Trophoblast cell (in vitro differentiated cells and primary cell): ENCODE results near the gene IGF1R.

Experiments
- DNase-seq, 2 donors: peaks; one replicate each; pipeline ENCODE4 v3.0.0-alpha.2; 2016
- H2AFZ ChIP-seq: 2 replicates; pipeline ENCODE4 v1.6.1; 2013; ENCODE audit warnings: low read length, moderate library complexity, mild to moderate bottlenecking; ENCODE audit not compliant: insufficient read depth, poor library complexity
- H2AK5ac ChIP-seq: 2 replicates; pipeline ENCODE4 v1.6.1; 2013; ENCODE audit warnings: mild to moderate bottlenecking, low read length
- H2BK120ac ChIP-seq: 2 replicates; pipeline ENCODE4 v1.6.1; 2013; ENCODE audit warnings: low read length, mild to moderate bottlenecking, moderate library complexity; ENCODE audit not compliant: insufficient read depth, poor library complexity
- H2BK12ac ChIP-seq: 2 replicates; pipeline ENCODE4 v1.6.1; 2013; ENCODE audit warnings: mild to moderate bottlenecking, low read length, moderate library complexity
- H2BK5ac ChIP-seq: 2 replicates; pipeline ENCODE4 v1.6.1; 2013; ENCODE audit warnings: low read length, low read depth, moderate library complexity, mild to moderate bottlenecking; ENCODE audit not compliant: poor library complexity
- H3K14ac ChIP-seq: 2 replicates; pipeline ENCODE4 v1.6.1; 2013; ENCODE audit warnings: mild to moderate bottlenecking, low read length
- H3K18ac ChIP-seq: 2 replicates; pipeline ENCODE4 v1.6.1; 2013; ENCODE audit warnings: mild to moderate bottlenecking, low read length
- H3K23ac ChIP-seq: 2 replicates; pipeline ENCODE4 v1.6.1; 2013; ENCODE audit warnings: low read length
- H3K27ac ChIP-seq: 2 replicates; pipeline ENCODE4 v1.5.1; 2013; ENCODE audit warnings: low read depth, mild to moderate bottlenecking, inconsistent platforms, low read length, moderate library complexity
- H3K27me3 ChIP-seq: 2 replicates; pipeline ENCODE4 v1.6.1; 2013; ENCODE audit warnings: inconsistent platforms, mild to moderate bottlenecking, low read length, moderate library complexity; ENCODE audit not compliant: insufficient read depth
- H3K36me3 ChIP-seq, 2 experiments: 1 replicate in 1 of 2; 2 replicates in 1 of 2; pipeline ENCODE4 v1.6.1; 2013; ENCODE audit warnings: low read length in 2 of 2, mild to moderate bottlenecking in 2 of 2, moderate library complexity in 1 of 2; ENCODE audit not compliant: insufficient read depth in 2 of 2, control insufficient read depth in 1 of 2
- H3K4ac ChIP-seq: 2 replicates; pipeline ENCODE4 v1.6.1; 2013; ENCODE audit warnings: low read depth, mild to moderate bottlenecking, low read length, moderate library complexity
- H3K4me1 ChIP-seq, 2 experiments: 1 replicate in 1 of 2; 2 replicates in 1 of 2; pipeline ENCODE4 v1.6.1; 2013; ENCODE audit warnings: low read length in 2 of 2, mild to moderate bottlenecking in 2 of 2, moderate library complexity in 1 of 2; ENCODE audit not compliant: insufficient read depth in 2 of 2, control insufficient read depth in 1 of 2
- H3K4me2 ChIP-seq: 2 replicates; pipeline ENCODE4 v1.6.1; 2013; ENCODE audit warnings: inconsistent platforms, mild to moderate bottlenecking, low read length, moderate library complexity
- H3K4me3 ChIP-seq: 2 replicates; pipeline ENCODE4 v1.5.1; 2013; ENCODE audit warnings: mild to moderate bottlenecking, low read depth, low read length, inconsistent platforms
- H3K79me1 ChIP-seq: one replicate; pipeline ENCODE4 v1.6.1; 2013; ENCODE audit warnings: low read length
- H3K79me2 ChIP-seq: 2 replicates; pipeline ENCODE4 v1.6.1; 2013; ENCODE audit warnings: low read length, mild to moderate bottlenecking; ENCODE audit not compliant: control insufficient read depth, insufficient read depth, poor library complexity
- H3K9ac ChIP-seq: 2 replicates; pipeline ENCODE4 v1.6.1; 2013; ENCODE audit warnings: mild to moderate bottlenecking, low read length
- H3K9me3 ChIP-seq: 2 replicates; pipeline ENCODE4 v1.6.1; 2013; ENCODE audit warnings: low read depth, mild to moderate bottlenecking, control low read depth, inconsistent platforms, low read length; ENCODE audit not compliant: insufficient read depth
- H4K12ac ChIP-seq: 2 replicates; pipeline ENCODE4 v1.6.1; 2013; ENCODE audit warnings: low read depth, mild to moderate bottlenecking, low read length, moderate library complexity
- H4K8ac ChIP-seq: 2 replicates; pipeline ENCODE4 v1.6.1; 2013; ENCODE audit warnings: low read depth, mild to moderate bottlenecking, low read length, moderate library complexity
- H4K91ac ChIP-seq: one replicate; pipeline ENCODE4 v1.6.1; 2013; ENCODE audit warnings: low read depth, mild to moderate bottlenecking, low read length, moderate library complexity
- WGBS: extraction: QIAGEN DNeasy Blood & Tissue Kit; methylation state at CpG from one replicate; pipeline ENCODE4 v1.1.7; 2013; ENCODE audit warnings: missing lambda C conversion rate; ENCODE audit not compliant: insufficient read length, insufficient coverage; ENCODE audit errors: extremely low coverage; 5-methylcytosine and 5-hydroxymethylcytosine counted together

The IGF1R gene

GRCh38 chr15:98883478-98883877 lies 235.1 kb downstream of the IGF1R start:
- Histone ChIP-seq H3K23ac (no peak overlapping the region), H2AFZ (no peak overlapping the region), H3K27ac (no peak overlapping the region), H3K4me3 (no peak overlapping the region), H2BK12ac (peak overlapping the region; percentile 44), H3K36me3 (peaks cover 0 to 2% of the 10 kb centered on the region in 2 experiments), H3K4me1 (peaks cover 8 to 21% of the 10 kb centered on the region in 2 experiments), H4K12ac (no peak overlapping the region), H3K9ac (no peak overlapping the region), H3K4me2 (no peak overlapping the region), H3K4ac (peak overlapping the region; percentile 78), H3K27me3 (no peaks in the 10 kb centered on the region), H2AK5ac (peak overlapping the region; percentile 57), H2BK5ac (peak overlapping the region; percentile 58), H3K79me1 (peaks cover 16% of the 10 kb centered on the region), H3K18ac (peak overlapping the region; percentile 41), H3K9me3 (no peaks in the 10 kb centered on the region), H3K79me2 (peaks cover 21% of the 10 kb centered on the region), H2BK120ac (peak overlapping the region; percentile 4), H3K14ac (peak overlapping the region; percentile 54), H4K91ac (peak overlapping the region; percentile 41), H4K8ac (peak overlapping the region; percentile 36)
- DNase-seq: no peak
- 100% methylated on average over 1 of the region's 11 CpGs for WGBS

- Histone ChIP-seq H3K4me3 (no peak overlapping the region), H2BK5ac (no peak overlapping the region), H3K18ac (no peak overlapping the region), H3K9ac (no peak overlapping the region), H2AK5ac (no peak overlapping the region), H3K27ac (no peak overlapping the region), H3K4ac (peak overlapping the region; percentile 63), H4K12ac (no peak overlapping the region), H3K4me1 (peaks cover 11 to 29% of the 10 kb centered on the region in 2 experiments), H3K14ac (no peak overlapping the region), H3K9me3 (no peaks in the 10 kb centered on the region), H4K8ac (no peak overlapping the region), H3K23ac (peak overlapping the region; percentile 18), H2AFZ (no peak overlapping the region), H3K79me2 (peaks cover 20% of the 10 kb centered on the region), H2BK120ac (no peak overlapping the region), H3K4me2 (no peak overlapping the region), H3K36me3 (peaks cover 0 to 2% of the 10 kb centered on the region in 2 experiments), H4K91ac (no peak overlapping the region), H3K27me3 (no peaks in the 10 kb centered on the region), H2BK12ac (no peak overlapping the region), H3K79me1 (peaks cover 21% of the 10 kb centered on the region)
- WGBS: no CpG with 5 or more reads among the region's 3 CpGs
- no peak for DNase-seq
Observed at GRCh38 chr15:98884894-98885293, 236.6 kb downstream of the IGF1R start.

GRCh38 chr15:98887976-98888375 lies 239.6 kb downstream of the IGF1R start:
- Histone ChIP-seq H3K27ac (no peak overlapping the region), H4K91ac (peak overlapping the region; percentile 4), H3K9me3 (peaks cover 3% of the 10 kb centered on the region), H3K4me2 (no peak overlapping the region), H3K27me3 (no peaks in the 10 kb centered on the region), H2BK5ac (peak overlapping the region; percentile 41), H2AK5ac (peak overlapping the region; percentile 71), H3K14ac (peak overlapping the region; percentile 83), H3K79me2 (peaks cover 27% of the 10 kb centered on the region), H3K79me1 (peaks cover 39% of the 10 kb centered on the region), H4K12ac (no peak overlapping the region), H2AFZ (no peak overlapping the region), H3K4ac (peak overlapping the region; percentile 53), H3K9ac (no peak overlapping the region), H3K4me1 (peaks cover 18 to 39% of the 10 kb centered on the region in 2 experiments), H4K8ac (peak overlapping the region; percentile 76), H3K36me3 (peaks cover 6 to 11% of the 10 kb centered on the region in 2 experiments), H3K23ac (no peak overlapping the region), H3K4me3 (no peak overlapping the region), H2BK120ac (peak overlapping the region; percentile 68), H3K18ac (peak overlapping the region; percentile 80), H2BK12ac (peak overlapping the region; percentile 88)
- WGBS: no CpG with 5 or more reads among the region's 8 CpGs
- DNase-seq: no peak

- Histone ChIP-seq H4K8ac (no peak overlapping the region), H3K4ac (peak overlapping the region; percentile 37), H3K79me1 (peaks cover 38% of the 10 kb centered on the region), H2BK120ac (peak overlapping the region; percentile 52), H3K27me3 (no peaks in the 10 kb centered on the region), H3K18ac (peak overlapping the region; percentile 26), H3K79me2 (peaks cover 26% of the 10 kb centered on the region), H3K4me1 (peaks cover 18 to 38% of the 10 kb centered on the region in 2 experiments), H3K14ac (peak overlapping the region; percentile 12), H2BK12ac (peak overlapping the region; percentile 25), H3K27ac (peak overlapping the region; percentile 27), H3K4me2 (no peak overlapping the region), H3K4me3 (no peak overlapping the region), H3K36me3 (peaks cover 8 to 12% of the 10 kb centered on the region in 2 experiments), H4K91ac (peak overlapping the region; percentile 56), H2AFZ (no peak overlapping the region), H3K23ac (no peak overlapping the region), H2BK5ac (peak overlapping the region; percentile 66), H3K9me3 (peaks cover 3% of the 10 kb centered on the region), H4K12ac (no peak overlapping the region), H2AK5ac (peak overlapping the region; percentile 9), H3K9ac (no peak overlapping the region)
- no peak for DNase-seq
- no CpG with 5 or more reads among the region's 8 CpGs for WGBS
Observed at GRCh38 chr15:98888820-98889479, 240.6 kb downstream of the IGF1R start.
